Ovary (tissue), 9 donors: ENCODE data around the gene BLOC1S2. TPM values are rescaled to one million over a fixed set of nuclear protein-coding genes. Genes with fewer than 3 reads are reported as not detected.

Source experiments
- DNase-seq, 5 donors: peaks; one replicate each; pipeline ENCODE4 v3.0.0-alpha.2; 2019 to 2020
- H3K27ac ChIP-seq, 2 donors: fragments of 200-600 bp; one replicate each; pipeline versions ENCODE4 v1.5.1 to v1.8.0; 2019 to 2022
- H3K27me3 ChIP-seq: fragments of 200-600 bp; one replicate; pipeline ENCODE4 v1.8.0; 2022
- H3K36me3 ChIP-seq: fragments of 200-600 bp; sonication (generic); one replicate; pipeline ENCODE4 v1.5.1; 2019
- H3K4me1 ChIP-seq: one replicate; pipeline ENCODE4 v1.8.1; 2013; ENCODE audit warnings: mild to moderate bottlenecking, moderate library complexity; ENCODE audit not compliant: insufficient read depth
- H3K4me3 ChIP-seq: fragments of 200-600 bp; sonication (generic); one replicate; pipeline ENCODE4 v1.5.1; 2017
- H3K9me3 ChIP-seq, 2 donors: fragments of 200-600 bp in 1 of 2; sonication (generic) in 1 of 2; one replicate each; pipeline versions ENCODE4 v1.5.1 to v1.8.1; 2013 to 2019; ENCODE audit warnings: mild to moderate bottlenecking in 1 of 2, moderate library complexity in 1 of 2
- CTCF ChIP-seq, 3 donors: fragments of 450-650 bp in 2 of 3; fragments of 200-600 bp in 1 of 3; IDR thresholded peaks; one replicate each; pipeline versions ENCODE4 v1.5.1 to v1.8.0; 2016 to 2022; ENCODE audit warnings: antibody characterized with exemption in 3 of 3, mild to moderate bottlenecking in 1 of 3
- EP300 ChIP-seq: sonication (generic); formaldehyde crosslinking; IDR thresholded peaks from one replicate; pipeline ENCODE4 v1.6.1; 2017; ENCODE audit warnings: antibody characterized with exemption
- POLR2A ChIP-seq: fragments of 450-650 bp; IDR thresholded peaks from one replicate; pipeline ENCODE4 v1.6.1; 2017; ENCODE audit warnings: antibody characterized with exemption, mild to moderate bottlenecking, moderate library complexity
- WGBS, 3 donors: extraction: QIAGEN DNeasy Blood & Tissue Kit in 1 of 3; methylation state at CpG; one replicate each; pipeline versions ENCODE4 v1.1.5 to v1.1.7; 2013 to 2017; 5-methylcytosine and 5-hydroxymethylcytosine counted together
- intact Hi-C, 4 donors: fragments of 100-400 bp; cut with DNase I; formaldehyde crosslinking; loops; one replicate each; pipeline versions ENCODE4 v1.11.0 to v1.15.1; 2022 to 2023
- polyA plus RNA-seq, 2 donors: library from polyadenylated mRNA; stranded (reverse); fragments of 200-250 nt in 1 of 2; fragments of 350-450 nt in 1 of 2; fragmentation: Illumina TruSeq in 1 of 2; extraction: RNeasy Lipid Tissue Mini Kit (QIAGEN cat#74804) in 1 of 2; gene quantifications; one replicate each; pipeline ENCODE4 v1.2.3, GENCODE V29; 2013 to 2014
- total RNA-seq, 7 donors: library from RNA; depleted of rRNA in 2 of 7; stranded (reverse); fragments of >200 nt in 2 of 7; fragmentation: NEBNext Ultra II Directional in 3 of 7; extraction: Animal tissue kit (Norgen Biotek cat#: 25700) in 3 of 7; gene quantifications; one replicate each; pipeline versions ENCODE4 v1.1.0 to v1.2.4, GENCODE V29; 2016 to 2023
- donor health status: DM: no; HTN: no; CAD: no; lungs with moderate emphysema.
- donor health status: DM: no; HTN: no; CAD: no.
- donor health status: Bipolar disorder and iron deficiency.
- donor health status: DM: yes; HTN: yes; CAD: no.
- donor health status: DM: no; HTN: no; CAD: no.
- donor health status: DM: yes; HTN: yes; CAD: no.

The BLOC1S2 gene
- total and polyA plus RNA-seq, 9 donors: 14.4 to 34.4 (median 24.6) TPM

- no peaks in the 10 kb centered on the region for H3K36me3 ChIP-seq
- H3K27ac ChIP-seq: no peak overlapping the region
- no peak overlapping the region for H3K4me3 ChIP-seq
- H3K4me1 ChIP-seq: no peaks in the 10 kb centered on the region
- no peaks in the 10 kb centered on the region for H3K9me3 ChIP-seq
- H3K27me3 ChIP-seq: no peaks in the 10 kb centered on the region
- WGBS, 3 donors: 70 to 89% (median 81%) methylated on average over 4 of the region's 4 CpGs
- no peak for DNase-seq
- intact Hi-C loops: no loop called here
- TF ChIP-seq CTCF (IDR thresholded peaks at IDR 0.05): no peak
- TF ChIP-seq POLR2A: no peak
- TF ChIP-seq EP300: no peak
Observed at GRCh38 chr10:100315615-100316014, 29.1 kb upstream of the BLOC1S2 start.

- no peaks in the 10 kb centered on the region for H3K36me3 ChIP-seq
- H3K9me3 ChIP-seq: no peaks in the 10 kb centered on the region
- no peaks in the 10 kb centered on the region for H3K4me1 ChIP-seq
- H3K27ac ChIP-seq: no peak overlapping the region
- TF ChIP-seq EP300 (no peak), CTCF (IDR thresholded peaks at IDR 0.05) (no peak), POLR2A (no peak)
- no peak for DNase-seq
- intact Hi-C loops: no loop called here
- 65 to 78% (median 73%) methylated on average over 4 of the region's 4 CpGs for WGBS, 3 donors
- no peak overlapping the region for H3K4me3 ChIP-seq
- no peaks in the 10 kb centered on the region for H3K27me3 ChIP-seq
Observed at GRCh38 chr10:100311298-100311697, 24.8 kb upstream of the BLOC1S2 start.

GRCh38 chr10:100307684-100308083 is 21.2 kb upstream of the BLOC1S2 start:
- H3K27me3 ChIP-seq: no peaks in the 10 kb centered on the region

GRCh38 chr10:100306861-100307260 is 20.4 kb upstream of the BLOC1S2 start:
- Histone ChIP-seq H3K27me3 (no peaks in the 10 kb centered on the region), H3K4me3 (no peak overlapping the region), H3K36me3 (no peaks in the 10 kb centered on the region), H3K4me1 (no peaks in the 10 kb centered on the region), H3K27ac (no peak overlapping the region), H3K9me3 (no peaks in the 10 kb centered on the region)
- 87 to 94% (median 92%) methylated on average over 5 of the region's 5 CpGs for WGBS, 3 donors
- TF ChIP-seq CTCF (IDR thresholded peaks at IDR 0.05) (no peak), POLR2A (no peak), EP300 (no peak)
- intact Hi-C loops: loop anchor here in 2 of 4 donors (10.0 kb wide), 2 partner anchors 208 to 218 kb away; partner anchors contain the start of genes NDUFB8 (in 1 of the 2) and SEC31B (in 1 of the 2)
- DNase-seq: no peak

More at GRCh38 chr10:100307684-100308083, 21.2 kb upstream of the BLOC1S2 start:
- intact Hi-C loops: loop anchor here in 2 of 4 donors (10.0 kb wide), 2 partner anchors 207 to 217 kb away; partner anchors contain the start of genes NDUFB8 (in 1 of the 2) and SEC31B (in 1 of the 2)
- H3K9me3 ChIP-seq: no peaks in the 10 kb centered on the region
- TF ChIP-seq EP300: no peak
- no peak for TF ChIP-seq CTCF (IDR thresholded peaks at IDR 0.05)
- H3K27ac ChIP-seq: no peak overlapping the region
- DNase-seq: no peak
- no peaks in the 10 kb centered on the region for H3K36me3 ChIP-seq
- no peak overlapping the region for H3K4me3 ChIP-seq
- 74 to 81% (median 80%) methylated on average over 3 of the region's 3 CpGs for WGBS, 3 donors
- no peaks in the 10 kb centered on the region for H3K4me1 ChIP-seq
